ENCODE data around the gene LCP2.

LCP2 gene

GRCh38 chr5:170232786-170233185, 64.8 kb downstream of the LCP2 start, which contains the start of gene C5orf58:
Gene C5orf58 (plus strand): TSS chr5:170232985. CDS start chr5:170234977, 1,992 bp downstream.
- no peak within 1 kb of the TSS for H3K27ac ChIP-seq
- ChIA-PET POLR2A (ENCODE audit: low non-redundant PET) (no interaction called here), CTCF (no interaction called here)
- DNase-seq (ENCODE audit: low spot score) = no peak
- no peak for TF ChIP-seq CTCF (conservative IDR thresholded peaks at IDR 0.05; ENCODE audit: low read depth)

- TF ChIP-seq CTCF (conservative IDR thresholded peaks at IDR 0.05; ENCODE audit: low read depth) = no peak
- DNase-seq (ENCODE audit: low spot score) = no peak
- ChIA-PET CTCF (interaction anchor here (1.2 to 2.0 kb wide), 2 partner anchors 193 to 405 kb away, joined by 3 to 4 read pairs; no protein-coding TSS in a partner anchor), POLR2A (ENCODE audit: low non-redundant PET) (no interaction called here)
- H3K27ac ChIP-seq = no peak overlapping the region
These were observed 68.7 kb downstream of the LCP2 start for GRCh38 chr5:170228762-170229435.

GRCh38 chr5:170226661-170227060, 70.9 kb downstream of the LCP2 start:
- ChIA-PET POLR2A (ENCODE audit: low non-redundant PET) (no interaction called here), CTCF (interaction anchor here (0.6 to 1.9 kb wide), 12 partner anchors 9 to 405 kb away, joined by 3 to 9 read pairs (median 4); no protein-coding TSS in a partner anchor)
- no peak for TF ChIP-seq CTCF (conservative IDR thresholded peaks at IDR 0.05; ENCODE audit: low read depth)
- DNase-seq (ENCODE audit: low spot score) = no peak
- no peak overlapping the region for H3K27ac ChIP-seq

- CTCF ChIA-PET = interaction anchor here (0.5 to 1.9 kb wide), 37 partner anchors 8 to 812 kb away, joined by 3 to 44 read pairs (median 3); no protein-coding TSS in a partner anchor
- no peak overlapping the region for H3K27ac ChIP-seq
- TF ChIP-seq CTCF (conservative IDR thresholded peaks at IDR 0.05; ENCODE audit: low read depth) = peak; percentile 49
- DNase-seq (ENCODE audit: low spot score) = no peak
- POLR2A ChIA-PET (ENCODE audit: low non-redundant PET) = no interaction called here
These were observed 71.4 kb downstream of the LCP2 start for GRCh38 chr5:170226129-170226615.

- no peak overlapping the region for H3K27ac ChIP-seq
- CTCF ChIA-PET = interaction anchor here (0.5 to 1.9 kb wide), 37 partner anchors 8 to 811 kb away, joined by 3 to 44 read pairs (median 3); no protein-coding TSS in a partner anchor
- peak; percentile 87 for TF ChIP-seq CTCF (conservative IDR thresholded peaks at IDR 0.05; ENCODE audit: low read depth)
- POLR2A ChIA-PET (ENCODE audit: low non-redundant PET) = no interaction called here
- DNase-seq (ENCODE audit: low spot score) = peak; percentile 75
These were observed 72.0 kb downstream of the LCP2 start for GRCh38 chr5:170225326-170226128.

- POLR2A ChIA-PET (ENCODE audit: low non-redundant PET) = no interaction called here
- TF ChIP-seq CTCF (conservative IDR thresholded peaks at IDR 0.05; ENCODE audit: low read depth) = no peak
- CTCF ChIA-PET = interaction anchor here (0.6 kb wide), 1 partner anchor 581 kb away, joined by 3 read pairs; no protein-coding TSS in a partner anchor
- DNase-seq (ENCODE audit: low spot score) = no peak
- H3K27ac ChIP-seq = no peak overlapping the region
These were observed 73.7 kb downstream of the LCP2 start for GRCh38 chr5:170223906-170224305.

All from RWPE1 (cell line).